K562 (cell line): ENCODE measurements around the gene ANKMY1. TPM values are rescaled to one million over a fixed set of nuclear protein-coding genes. Genes with fewer than 3 reads are reported as not detected.

Experiments used
- BCL6 ChIP-seq: fragments of 250-450 bp; sonication (Bioruptor Pico); IDR thresholded peaks from 2 replicates; pipeline ENCODE4 v1.4.0; 2020
- BMI1 ChIP-seq: fragments of 150-350 bp; IDR thresholded peaks from 2 replicates; pipeline ENCODE4 v1.6.1; 2014; ENCODE audit warnings: low read length
- FOXK1 ChIP-seq: sonication (generic); formaldehyde crosslinking; IDR thresholded peaks from 2 replicates; pipeline ENCODE4 v1.8.0; 2022; ENCODE audit warnings: missing genetic modification reagents, mild to moderate bottlenecking, borderline replicate concordance
- HCFC1 ChIP-seq: IDR thresholded peaks from 2 replicates; pipeline ENCODE4 v1.6.1; 2012; ENCODE audit warnings: low read depth, low read length, improper control_type of control experiment
- NFYB ChIP-seq: IDR thresholded peaks from 2 replicates; pipeline ENCODE4 v1.6.1; 2011; ENCODE audit warnings: mild to moderate bottlenecking, moderate library complexity; ENCODE audit not compliant: insufficient read length; ENCODE audit errors: extremely low read depth
- RBM15 ChIP-seq: fragments of 200-400 bp; formaldehyde crosslinking; IDR thresholded peaks from 2 replicates; pipeline ENCODE4 v1.6.1; 2018; ENCODE audit warnings: mild to moderate bottlenecking, low read length, moderate library complexity; ENCODE audit not compliant: insufficient read depth
- RCOR1 ChIP-seq, 2 experiments: IDR thresholded peaks; 2 replicates each; pipeline ENCODE4 v1.6.1; 2012; ENCODE audit warnings: low read depth in 2 of 2, low read length in 2 of 2, borderline replicate concordance in 1 of 2, improper control_type of control experiment in 1 of 2
- SMAD1 ChIP-seq: fragments of 150-350 bp; IDR thresholded peaks from 2 replicates; pipeline ENCODE4 v1.6.1; 2014; ENCODE audit warnings: low read length, low read depth; ENCODE audit not compliant: partially characterized antibody
- SRSF3 ChIP-seq: fragments of 200-400 bp; formaldehyde crosslinking; IDR thresholded peaks from 2 replicates; pipeline ENCODE4 v1.6.1; 2016; ENCODE audit warnings: mild to moderate bottlenecking, low read length, moderate library complexity; ENCODE audit not compliant: insufficient read depth
- STAT5B ChIP-seq: fragments of 250-450 bp; sonication (Bioruptor Pico); IDR thresholded peaks from 2 replicates; pipeline ENCODE4 v1.8.0; 2021; ENCODE audit warnings: mild to moderate bottlenecking, inconsistent platforms
- TAF9B ChIP-seq: fragments of 450-650 bp; IDR thresholded peaks from 2 replicates; pipeline ENCODE4 v1.6.1; 2018; ENCODE audit warnings: mild to moderate bottlenecking; ENCODE audit not compliant: partially characterized antibody
- ZNF318 ChIP-seq, 2 experiments: fragments of 450-650 bp; IDR thresholded peaks; 2 replicates each; pipeline ENCODE4 v1.6.1; 2016; ENCODE audit warnings: mild to moderate bottlenecking in 2 of 2, borderline replicate concordance in 1 of 2, low read depth in 1 of 2, moderate library complexity in 1 of 2
- ZNF324 ChIP-seq: fragments of 250-450 bp; sonication (Bioruptor Pico); IDR thresholded peaks from 2 replicates; pipeline ENCODE4 v1.4.0; 2020; ENCODE audit warnings: mild to moderate bottlenecking
- ZNF395 ChIP-seq: fragments of 200-800 bp; sonication (Bioruptor generic); IDR thresholded peaks from 2 replicates; pipeline ENCODE4 v1.6.1; 2017; ENCODE audit warnings: missing genetic modification characterization, missing compliant biosample characterization
- ZNF589 ChIP-seq: fragments of 200-800 bp; sonication (Bioruptor generic); IDR thresholded peaks from 2 replicates; pipeline ENCODE4 v1.6.1; 2016; ENCODE audit warnings: low read depth, missing genetic modification characterization, missing compliant biosample characterization
- polyA plus RNA-seq, 8 experiments: library from polyadenylated mRNA; depleted of rRNA in 4 of 8; stranded (reverse) in 5 of 8; unstranded in 3 of 8; fragments of >200 nt; fragmentation: Nextera tagmentation in 2 of 8; fragmentation: Illumina TruSeq in 1 of 8; extraction: Ambion mirVana in 2 of 8; extraction: Trizol in 1 of 8; gene quantifications; 2 replicates each; pipeline versions ENCODE4 v1.2.1 to v1.2.3, GENCODE V29; 2011 to 2014; ENCODE audit warnings: inconsistent platforms in 1 of 8, missing spikeins in 1 of 8
- total RNA-seq, 7 experiments: library from RNA; depleted of rRNA in 6 of 7; stranded (reverse); fragments of >200 nt in 6 of 7; fragmentation: Illumina TruSeq in 2 of 7; extraction: Trizol in 2 of 7; gene quantifications; 2 replicates each; pipeline versions ENCODE4 v1.2.1 to v1.2.3, GENCODE V29; 2011 to 2021; ENCODE audit warnings: low replicate concordance in 1 of 7
- TF ChIP-seq, protein P1 (sequence below): fragments of 250-450 bp; sonication (Bioruptor Pico); IDR thresholded peaks from 2 replicates; pipeline ENCODE4 v1.5.1; 2021; ENCODE audit warnings: mild to moderate bottlenecking

The ANKMY1 gene
- total and polyA plus RNA-seq, 9 of the 15 experiments (the other 6 are each of a cell fraction or from before 2014, with no cell fraction given) = 0.75 to 15.1 (median 11.7) TPM

GRCh38 chr2:240560480-240561324 is 2.9 kb upstream of the ANKMY1 start (continued):
- TF ChIP-seq SMAD1 = peak; percentile 45
- TF ChIP-seq STAT5B = no peak
- no peak for TF ChIP-seq ZNF324 (CRISPR knock-in tag)
- TF ChIP-seq BMI1 = no peak
- TF ChIP-seq, protein P1, sequence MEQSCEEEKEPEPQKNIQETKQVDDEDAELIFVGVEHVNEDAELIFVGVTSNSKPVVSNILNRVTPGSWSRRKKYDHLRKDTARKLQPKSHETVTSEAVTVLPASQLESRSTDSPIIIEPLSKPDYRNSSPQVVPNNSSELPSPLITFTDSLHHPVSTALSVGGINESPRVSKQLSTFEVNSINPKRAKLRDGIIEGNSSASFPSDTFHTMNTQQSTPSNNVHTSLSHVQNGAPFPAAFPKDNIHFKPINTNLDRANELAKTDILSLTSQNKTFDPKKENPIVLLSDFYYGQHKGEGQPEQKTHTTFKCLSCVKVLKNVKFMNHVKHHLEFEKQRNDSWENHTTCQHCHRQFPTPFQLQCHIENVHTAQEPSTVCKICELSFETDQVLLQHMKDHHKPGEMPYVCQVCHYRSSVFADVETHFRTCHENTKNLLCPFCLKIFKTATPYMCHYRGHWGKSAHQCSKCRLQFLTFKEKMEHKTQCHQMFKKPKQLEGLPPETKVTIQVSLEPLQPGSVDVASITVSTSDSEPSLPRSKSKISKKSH (CRISPR knock-in tag) = no peak
- TF ChIP-seq RBM15 = no peak
- TF ChIP-seq ZNF589 (CRISPR knock-in tag) = peak; percentile 71
- no peak for TF ChIP-seq SRSF3
- no peak for TF ChIP-seq RCOR1 (IDR thresholded peaks at IDR 0.05; ENCODE audit: borderline replicate concordance in 1 of 2, low read depth in 2 of 2, low read length in 2 of 2)
- TF ChIP-seq NFYB = no peak
- TF ChIP-seq ZNF318 (IDR thresholded peaks at IDR 0.05; ENCODE audit: borderline replicate concordance in 1 of 2, low read depth in 1 of 2) = no peak
- no peak; the same call in 1 of the 2 replicates for TF ChIP-seq HCFC1
- TF ChIP-seq FOXK1 = 0 out of 2 replicates have a peak, but pooled peaks have one; percentile 34
- TF ChIP-seq BCL6 (CRISPR knock-in tag) = no peak
- no peak for TF ChIP-seq TAF9B
- 0 out of 2 replicates have a peak, but pooled peaks have one; percentile 38 for TF ChIP-seq ZNF395
